CD4-positive, alpha-beta T cell treated with Interleukin-4 for 1 hour (primary cell): ENCODE data around the gene ADTRP.

Experiments used
- DNase-seq, 2 donors: peaks; one replicate each; pipeline ENCODE4 v3.0.0-alpha.2; 2020 to 2022

The ADTRP gene

GRCh38 chr6:11754625-11755271, 23.9 kb downstream of the ADTRP start:
- no peak for DNase-seq

- no peak for DNase-seq
Measured at GRCh38 chr6:11753798-11754197, 24.8 kb downstream of the ADTRP start.

GRCh38 chr6:11752360-11752759, 26.2 kb downstream of the ADTRP start:
- DNase-seq, result no peak

GRCh38 chr6:11750682-11751081, 27.9 kb downstream of the ADTRP start:
- DNase-seq, result no peak

GRCh38 chr6:11748591-11749210, 29.9 kb downstream of the ADTRP start:
- no peak for DNase-seq

- no peak for DNase-seq
Measured at GRCh38 chr6:11747021-11747420, 31.6 kb downstream of the ADTRP start.

- no peak for DNase-seq
Measured at GRCh38 chr6:11744753-11745152, 33.9 kb downstream of the ADTRP start.

GRCh38 chr6:11744101-11744500, 34.5 kb downstream of the ADTRP start:
- DNase-seq, result no peak

- no peak for DNase-seq
Measured at GRCh38 chr6:11740875-11741274, 37.7 kb downstream of the ADTRP start.

- DNase-seq, result peak in 1 of 2 donors; percentile 13
Measured at GRCh38 chr6:11738661-11739375, 39.8 kb downstream of the ADTRP start.

GRCh38 chr6:11738234-11738633, 40.4 kb downstream of the ADTRP start:
- DNase-seq, result no peak

GRCh38 chr6:11736601-11737000, 42.0 kb downstream of the ADTRP start:
- DNase-seq, result no peak

GRCh38 chr6:11734861-11735613, 43.6 kb downstream of the ADTRP start:
- DNase-seq, result no peak

GRCh38 chr6:11732036-11732631, 46.5 kb downstream of the ADTRP start:
- peak; percentile 33 to 80 for DNase-seq

GRCh38 chr6:11731423-11731822, 47.2 kb downstream of the ADTRP start:
- no peak for DNase-seq

- peak in 1 of 2 donors; percentile 22 for DNase-seq
Measured at GRCh38 chr6:11730641-11731040, 48.0 kb downstream of the ADTRP start.

GRCh38 chr6:11729076-11729475, 49.5 kb downstream of the ADTRP start:
- peak; percentile 30 to 38 for DNase-seq

GRCh38 chr6:11727998-11728961, 50.3 kb downstream of the ADTRP start:
- DNase-seq, result peak; percentile 58 to 60

GRCh38 chr6:11727346-11727997, 51.1 kb downstream of the ADTRP start:
- DNase-seq, result no peak

- no peak for DNase-seq
Measured at GRCh38 chr6:11724286-11724685, 54.3 kb downstream of the ADTRP start.
